Measurements from ENCODE around the gene WBP2.

DNA sequence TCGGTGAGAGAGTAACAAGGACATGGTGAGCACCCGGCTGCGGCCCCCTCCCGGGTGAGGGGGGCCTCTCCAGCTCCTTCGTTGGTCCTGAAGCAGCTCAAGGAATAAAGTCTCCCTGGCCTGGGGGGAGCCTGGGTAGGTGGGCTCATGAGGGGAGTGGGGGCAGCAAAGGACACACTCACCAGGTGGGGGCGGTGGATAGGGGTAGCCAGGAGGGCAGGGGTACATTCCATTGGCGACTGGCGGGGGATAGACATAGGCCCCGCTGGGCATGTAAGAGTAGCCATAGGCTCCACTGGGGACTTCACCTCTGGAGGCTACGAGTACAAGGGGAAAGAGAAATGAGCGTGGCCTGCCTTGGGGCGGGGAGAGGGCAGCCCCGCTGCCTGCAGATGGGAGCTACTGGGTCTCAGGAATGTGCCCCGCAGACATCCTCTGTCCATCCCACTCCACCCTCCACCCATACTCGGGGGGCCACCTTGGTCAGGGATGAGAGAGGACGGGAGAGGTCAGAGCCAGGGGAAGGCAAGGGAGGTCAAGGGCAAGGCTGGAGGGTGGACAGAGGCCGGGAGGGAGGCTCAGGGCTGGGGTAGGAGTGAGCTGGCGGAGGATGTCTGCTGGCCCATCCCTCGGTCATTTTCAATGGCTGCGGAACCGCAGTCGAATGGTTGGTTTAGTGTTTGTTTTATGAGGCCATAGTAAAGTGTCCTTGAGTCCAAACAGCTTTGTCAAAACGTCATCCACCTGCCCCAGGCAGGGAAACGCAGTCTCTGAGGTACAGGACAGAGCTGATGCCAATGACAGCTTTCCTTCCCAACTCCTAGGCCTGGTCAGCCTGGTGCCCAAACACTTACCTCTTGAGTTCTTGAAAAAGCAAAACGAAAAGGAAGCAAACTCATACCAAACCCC lies 7.3 kb downstream of the WBP2 start:
- TF ChIP-seq ZBTB21 (tag by site-specific recombination; IDR thresholded peaks at IDR 0.05) (no peak), ZNF155 (tag by site-specific recombination; IDR thresholded peaks at IDR 0.05) (no peak), ZBTB8A (tag by site-specific recombination; IDR thresholded peaks at IDR 0.05) (no peak)

Measured in HEK293 (cell line).